Adrenal gland (tissue), 12 donors: Measurements from ENCODE around the gene EPB41L1. TPM values are rescaled to one million over a fixed set of nuclear protein-coding genes. Genes with fewer than 3 reads are reported as not detected.
A peak's percentile ranks its signal among the peaks of the same experiment; 100 is the strongest.

Experiments used
- DNase-seq, 7 donors: peaks; one replicate each; pipeline ENCODE4 v3.0.0-alpha.2; 2019 to 2020
- H3K27ac ChIP-seq, 5 donors: fragments of 200-600 bp; sonication (generic) in 4 of 5; 1 replicate in 3 of 5; 2 replicates in 2 of 5; pipeline versions ENCODE4 v1.5.1 to v1.8.0; 2016 to 2020; ENCODE audit warnings: mild to moderate bottlenecking in 1 of 5
- H3K27me3 ChIP-seq: fragments of 200-600 bp; 2 replicates; pipeline ENCODE4 v1.8.0; 2021
- H3K36me3 ChIP-seq, 2 donors: fragments of 200-600 bp; replicated peaks in 1 of 2; 1 replicate in 1 of 2; 2 replicates in 1 of 2; pipeline versions ENCODE4 v1.5.1 to v1.8.0; 2018 to 2022
- H3K4me1 ChIP-seq, 2 donors: fragments of 200-600 bp; replicated peaks in 1 of 2; 1 replicate in 1 of 2; 2 replicates in 1 of 2; pipeline versions ENCODE4 v1.5.1 to v1.8.0; 2018 to 2021
- H3K4me3 ChIP-seq, 4 donors: fragments of 200-600 bp; sonication (generic) in 3 of 4; one replicate each; pipeline ENCODE4 v1.5.1; 2016 to 2018
- H3K9me3 ChIP-seq, 3 donors: fragments of 200-600 bp; sonication (generic) in 1 of 3; replicated peaks in 1 of 3; 1 replicate in 2 of 3; 2 replicates in 1 of 3; pipeline versions ENCODE4 v1.5.1 to v1.8.0; 2016 to 2021
- POLR2A ChIP-seq, 2 donors: fragments of 450-650 bp; IDR thresholded peaks; one replicate each; pipeline ENCODE4 v1.6.1; 2017; ENCODE audit warnings: antibody characterized with exemption in 2 of 2, mild to moderate bottlenecking in 2 of 2, moderate library complexity in 1 of 2
- WGBS, 4 donors: extraction: QIAGEN DNeasy Blood & Tissue Kit in 2 of 4; methylation state at CpG; one replicate each; pipeline versions ENCODE4 v1.1.5 to v1.1.7; 2013 to 2017; 5-methylcytosine and 5-hydroxymethylcytosine counted together
- intact Hi-C, 2 donors: fragments of 100-400 bp; cut with DNase I; formaldehyde crosslinking; loops; one replicate each; pipeline versions ENCODE4 v1.14.1 to v1.15.0; 2022 to 2023
- polyA plus RNA-seq, 3 donors: library from polyadenylated mRNA; stranded (reverse); fragments of 200-250 nt in 2 of 3; fragments of 350-450 nt in 1 of 3; fragmentation: Illumina TruSeq in 1 of 3; extraction: RNeasy Lipid Tissue Mini Kit (QIAGEN cat#74804) in 1 of 3; gene quantifications; one replicate each; pipeline ENCODE4 v1.2.3, GENCODE V29; 2013 to 2014
- total RNA-seq, 9 donors: library from RNA; depleted of rRNA in 4 of 9; stranded (reverse); fragments of >200 nt in 4 of 9; fragments of 120-200 nt in 1 of 9; fragmentation: NEBNext Ultra II Directional in 1 of 9; extraction: Animal tissue kit (Norgen Biotek cat#: 25700) in 1 of 9; gene quantifications; one replicate each; pipeline versions ENCODE4 v1.1.0 to v1.2.4, GENCODE V29; 2013 to 2023
- TF ChIP-seq, protein P1 (sequence below), 6 experiments: fragments of 450-650 bp in 4 of 6; fragments of 200-600 bp in 2 of 6; sonication (generic) in 1 of 6; IDR thresholded peaks; 1 replicate in 5 of 6; 2 replicates in 1 of 6; pipeline versions ENCODE4 v1.5.1 to v1.8.0; 2016 to 2021; ENCODE audit warnings: antibody characterized with exemption in 6 of 6, mild to moderate bottlenecking in 2 of 6, moderate library complexity in 1 of 6
- donor health status: healthy with polysubstance abuse.
- donor health status: Bipolar disorder and iron deficiency.
- donor health status: DM: yes; HTN: yes; CAD: no.
- donor health status: DM: no; HTN: no; CAD: no.
- donor health status: DM: no; HTN: no; CAD: no.
- donor health status: DM: yes; HTN: yes; CAD: no.

The EPB41L1 gene
- total and polyA plus RNA-seq, 12 donors, result 29.8 to 1,154 (median 164) TPM

- no peak for DNase-seq
- 72 to 77% (median 73%) methylated on average over 14 to 16 of the region's 16 CpGs for WGBS, 4 donors
- Histone ChIP-seq H3K9me3 (no peaks in the 10 kb centered on the region), H3K36me3 (peaks cover 0 to 67% of the 10 kb centered on the region in 2 donors), H3K4me1 (no peaks in the 10 kb centered on the region), H3K4me3 (no peak overlapping the region), H3K27me3 (no peaks in the 10 kb centered on the region), H3K27ac (no peak overlapping the region)
- intact Hi-C loops, result no loop called here
- no peak for TF ChIP-seq POLR2A (IDR thresholded peaks at IDR 0.05)
- TF ChIP-seq, protein P1, sequence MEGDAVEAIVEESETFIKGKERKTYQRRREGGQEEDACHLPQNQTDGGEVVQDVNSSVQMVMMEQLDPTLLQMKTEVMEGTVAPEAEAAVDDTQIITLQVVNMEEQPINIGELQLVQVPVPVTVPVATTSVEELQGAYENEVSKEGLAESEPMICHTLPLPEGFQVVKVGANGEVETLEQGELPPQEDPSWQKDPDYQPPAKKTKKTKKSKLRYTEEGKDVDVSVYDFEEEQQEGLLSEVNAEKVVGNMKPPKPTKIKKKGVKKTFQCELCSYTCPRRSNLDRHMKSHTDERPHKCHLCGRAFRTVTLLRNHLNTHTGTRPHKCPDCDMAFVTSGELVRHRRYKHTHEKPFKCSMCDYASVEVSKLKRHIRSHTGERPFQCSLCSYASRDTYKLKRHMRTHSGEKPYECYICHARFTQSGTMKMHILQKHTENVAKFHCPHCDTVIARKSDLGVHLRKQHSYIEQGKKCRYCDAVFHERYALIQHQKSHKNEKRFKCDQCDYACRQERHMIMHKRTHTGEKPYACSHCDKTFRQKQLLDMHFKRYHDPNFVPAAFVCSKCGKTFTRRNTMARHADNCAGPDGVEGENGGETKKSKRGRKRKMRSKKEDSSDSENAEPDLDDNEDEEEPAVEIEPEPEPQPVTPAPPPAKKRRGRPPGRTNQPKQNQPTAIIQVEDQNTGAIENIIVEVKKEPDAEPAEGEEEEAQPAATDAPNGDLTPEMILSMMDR (IDR thresholded peaks at IDR 0.05), result no peak
Observed at GRCh38 chr20:36218380-36219064, 64.0 kb downstream of the EPB41L1 start.

DNA sequence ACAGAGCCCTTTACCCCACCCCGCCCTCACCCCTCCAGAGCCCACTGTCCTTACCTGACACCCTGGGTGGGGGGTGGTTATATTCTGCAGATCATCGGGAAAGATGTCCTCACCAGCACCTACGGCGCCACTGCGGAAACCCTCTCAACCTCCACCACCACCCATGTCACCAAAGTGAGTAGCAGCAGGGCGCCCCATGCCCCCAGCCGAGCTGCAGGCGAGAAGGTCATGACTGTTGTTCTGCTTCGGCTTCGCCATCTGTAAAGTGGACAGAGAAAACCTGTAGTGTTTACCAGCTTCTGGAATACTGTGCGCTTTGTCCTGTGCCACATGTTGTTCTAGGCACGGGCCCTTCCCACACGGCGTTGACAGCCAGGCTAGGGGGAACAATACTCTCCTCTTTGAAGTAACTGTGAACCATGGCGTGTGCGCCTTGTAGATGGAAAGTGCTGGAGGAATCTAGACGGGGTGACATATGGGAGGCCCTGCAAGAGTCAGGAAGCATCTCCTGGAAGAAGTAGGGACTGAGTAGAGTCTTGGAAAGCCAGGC lies 65.2 kb downstream of the EPB41L1 start:
- H3K9me3 ChIP-seq, result no peaks in the 10 kb centered on the region
- H3K27me3 ChIP-seq, result no peaks in the 10 kb centered on the region
- H3K4me3 ChIP-seq, result no peak overlapping the region
- no peaks in the 10 kb centered on the region for H3K4me1 ChIP-seq
- 89 to 93% (median 91%) methylated on average over 13 to 17 of the region's 17 CpGs for WGBS, 4 donors
- DNase-seq, result no peak
- intact Hi-C loops, result no loop called here
- H3K36me3 ChIP-seq, result peaks cover 0 to 64% of the 10 kb centered on the region in 2 donors
- H3K27ac ChIP-seq, result no peak overlapping the region
- TF ChIP-seq, protein P1 (IDR thresholded peaks at IDR 0.05), result no peak
- TF ChIP-seq POLR2A (IDR thresholded peaks at IDR 0.05), result no peak

DNA sequence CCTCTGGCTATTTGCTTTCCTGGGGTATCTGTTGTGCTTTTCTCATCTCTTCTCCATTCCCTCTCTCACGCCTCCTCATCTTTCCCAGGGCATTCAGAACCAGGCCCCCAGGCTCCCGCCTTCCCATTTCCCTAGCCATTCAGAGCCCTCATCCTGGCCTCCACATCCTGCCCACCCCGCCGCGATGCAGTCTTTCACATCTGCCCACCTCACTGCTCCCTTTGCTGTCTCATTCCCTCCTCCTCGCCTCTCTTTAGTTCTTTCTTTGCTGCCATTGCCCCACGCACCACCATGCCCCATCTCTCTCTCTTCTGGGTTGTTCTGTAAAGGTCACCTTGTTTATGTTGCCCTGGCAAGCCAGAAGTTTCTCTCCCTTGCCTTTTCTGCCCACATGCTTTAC lies 71.1 kb downstream of the EPB41L1 start:
- WGBS, 4 donors, result 89 to 92% (median 89%) methylated on average over 7 of the region's 7 CpGs
- no peaks in the 10 kb centered on the region for H3K4me1 ChIP-seq
- intact Hi-C loops, result no loop called here
- H3K9me3 ChIP-seq, result no peaks in the 10 kb centered on the region
- no peak for DNase-seq
- peaks cover 0 to 58% of the 10 kb centered on the region in 2 donors for H3K36me3 ChIP-seq
- TF ChIP-seq POLR2A (IDR thresholded peaks at IDR 0.05), result no peak
- TF ChIP-seq, protein P1 (IDR thresholded peaks at IDR 0.05), result no peak
- no peak overlapping the region for H3K4me3 ChIP-seq
- H3K27ac ChIP-seq, result no peak overlapping the region
- no peaks in the 10 kb centered on the region for H3K27me3 ChIP-seq

GRCh38 chr20:36228770-36229169 lies 74.2 kb downstream of the EPB41L1 start:
- no peak overlapping the region for H3K4me3 ChIP-seq
- 54 to 61% (median 57%) methylated on average over 6 of the region's 6 CpGs for WGBS, 4 donors
- DNase-seq, result peak in 1 of 7 donors; percentile 10
- no peak overlapping the region for H3K27ac ChIP-seq
- no peak for TF ChIP-seq POLR2A (IDR thresholded peaks at IDR 0.05)
- TF ChIP-seq, protein P1 (IDR thresholded peaks at IDR 0.05), result no peak
- H3K36me3 ChIP-seq, result peaks cover 0 to 40% of the 10 kb centered on the region in 2 donors
- H3K27me3 ChIP-seq, result no peaks in the 10 kb centered on the region
- intact Hi-C loops, result no loop called here
- H3K9me3 ChIP-seq, result no peaks in the 10 kb centered on the region
- no peaks in the 10 kb centered on the region for H3K4me1 ChIP-seq
